ENCODE measurements around the gene RYR1.

DNA sequence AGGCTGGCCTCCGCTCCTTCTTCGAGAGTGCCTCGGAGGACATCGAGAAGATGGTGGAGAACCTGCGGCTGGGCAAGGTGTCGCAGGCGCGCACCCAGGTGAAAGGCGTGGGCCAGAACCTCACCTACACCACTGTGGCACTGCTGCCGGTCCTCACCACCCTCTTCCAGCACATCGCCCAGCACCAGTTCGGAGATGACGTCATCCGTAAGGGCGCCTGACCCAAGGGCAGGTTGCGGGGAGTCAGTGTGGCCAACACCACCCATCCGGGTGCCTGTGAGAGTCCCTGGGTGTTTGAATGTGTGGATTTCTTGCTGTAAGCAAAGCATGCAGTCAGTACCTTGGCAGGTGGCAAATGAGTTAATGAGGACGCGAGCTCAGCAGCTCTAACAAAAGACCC, 78.8 kb downstream of the RYR1 start:
- TF ChIP-seq, protein P1, sequence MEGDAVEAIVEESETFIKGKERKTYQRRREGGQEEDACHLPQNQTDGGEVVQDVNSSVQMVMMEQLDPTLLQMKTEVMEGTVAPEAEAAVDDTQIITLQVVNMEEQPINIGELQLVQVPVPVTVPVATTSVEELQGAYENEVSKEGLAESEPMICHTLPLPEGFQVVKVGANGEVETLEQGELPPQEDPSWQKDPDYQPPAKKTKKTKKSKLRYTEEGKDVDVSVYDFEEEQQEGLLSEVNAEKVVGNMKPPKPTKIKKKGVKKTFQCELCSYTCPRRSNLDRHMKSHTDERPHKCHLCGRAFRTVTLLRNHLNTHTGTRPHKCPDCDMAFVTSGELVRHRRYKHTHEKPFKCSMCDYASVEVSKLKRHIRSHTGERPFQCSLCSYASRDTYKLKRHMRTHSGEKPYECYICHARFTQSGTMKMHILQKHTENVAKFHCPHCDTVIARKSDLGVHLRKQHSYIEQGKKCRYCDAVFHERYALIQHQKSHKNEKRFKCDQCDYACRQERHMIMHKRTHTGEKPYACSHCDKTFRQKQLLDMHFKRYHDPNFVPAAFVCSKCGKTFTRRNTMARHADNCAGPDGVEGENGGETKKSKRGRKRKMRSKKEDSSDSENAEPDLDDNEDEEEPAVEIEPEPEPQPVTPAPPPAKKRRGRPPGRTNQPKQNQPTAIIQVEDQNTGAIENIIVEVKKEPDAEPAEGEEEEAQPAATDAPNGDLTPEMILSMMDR (IDR thresholded peaks at IDR 0.05) = no peak
- TF ChIP-seq POLR2A (IDR thresholded peaks at IDR 0.05) = no peak

Measured in right lobe of liver (tissue), 4 donors.